GM12872 (cell line): Measurements from ENCODE around the gene BBX.

ENCODE experiments used
- CTCF ChIP-seq: IDR thresholded peaks from 3 replicates; pipeline ENCODE4 v1.5.1; 2011; ENCODE audit warnings: low read depth, mild to moderate bottlenecking, low read length, moderate library complexity; ENCODE audit not compliant: insufficient read depth

Gene BBX

GRCh38 chr3:107772016-107772415 is 249.3 kb downstream of the BBX start:
- TF ChIP-seq CTCF, result no peak

- TF ChIP-seq CTCF, result no peak
These were observed 253.2 kb downstream of the BBX start for GRCh38 chr3:107775974-107776373.

- no peak for TF ChIP-seq CTCF
These were observed 258.5 kb downstream of the BBX start for GRCh38 chr3:107781253-107781652.

- TF ChIP-seq CTCF, result no peak
These were observed 259.3 kb downstream of the BBX start for GRCh38 chr3:107782054-107782453.

GRCh38 chr3:107790612-107791011 is 267.9 kb downstream of the BBX start:
- TF ChIP-seq CTCF, result no peak

GRCh38 chr3:107791027-107791426 is 268.3 kb downstream of the BBX start:
- no peak for TF ChIP-seq CTCF

GRCh38 chr3:107791450-107791849 is 268.7 kb downstream of the BBX start:
- no peak for TF ChIP-seq CTCF
